Measurements from ENCODE around the gene DPP10. TPM values are rescaled to one million over a fixed set of nuclear protein-coding genes. Genes with fewer than 3 reads are reported as not detected.

Gene DPP10
- total and polyA plus RNA-seq, 4 donors: 0.04 to 4.1 (median 0.48) TPM

DNA sequence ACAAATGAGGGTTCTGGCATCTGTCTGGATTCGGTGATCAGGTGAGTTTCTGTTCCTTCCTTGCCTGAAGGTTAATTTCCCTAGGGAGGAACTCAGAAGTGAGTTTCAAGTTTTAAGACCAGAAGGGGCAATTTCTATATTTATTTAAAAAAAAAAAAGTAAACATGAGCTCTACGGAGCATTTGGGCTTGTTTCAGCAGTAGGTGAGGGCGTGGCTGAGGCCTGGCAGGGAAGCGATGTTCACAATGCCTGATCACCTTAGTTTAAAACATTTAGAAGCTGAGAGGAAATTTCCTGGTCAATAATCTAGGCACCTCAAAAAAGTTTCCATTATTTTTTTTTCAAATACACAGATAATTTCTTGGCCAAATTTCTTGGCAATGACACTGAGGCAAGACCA, 629.1 kb downstream of the DPP10 start (continued):
- no peak for TF ChIP-seq GABPA (IDR thresholded peaks at IDR 0.05 in 1 of 2, conservative IDR thresholded peaks at IDR 0.05 in 1 of 2)
- TF ChIP-seq YY1 (IDR thresholded peaks at IDR 0.05): no peak
- TF ChIP-seq RAD21 (IDR thresholded peaks at IDR 0.05): no peak

DNA sequence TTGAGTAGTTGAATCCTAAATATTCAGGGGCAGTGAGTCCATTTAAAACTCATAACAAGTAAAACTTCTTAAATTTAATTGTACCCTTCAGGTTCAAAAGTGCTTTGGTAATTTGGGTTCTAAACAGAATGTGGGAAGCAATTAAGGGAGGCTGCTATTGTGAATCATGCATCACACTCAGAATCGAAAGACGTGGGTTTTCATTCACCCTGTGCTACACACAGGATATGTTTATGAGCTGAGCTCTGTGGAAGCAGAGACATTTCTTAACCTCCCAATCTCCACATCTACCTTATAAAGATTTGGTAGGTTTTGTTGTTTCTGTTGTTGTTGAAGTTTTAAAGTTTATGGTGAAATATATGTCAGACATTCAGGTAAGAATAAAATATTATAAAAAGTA, 633.4 kb downstream of the DPP10 start:
- no peak overlapping the region for H3K9ac ChIP-seq (ENCODE audit: low read depth in 1 of 2, low read length in 2 of 2)
- TF ChIP-seq RXRA (IDR thresholded peaks at IDR 0.05): no peak
- TF ChIP-seq RAD21 (IDR thresholded peaks at IDR 0.05): no peak
- TF ChIP-seq FOXA1 (IDR thresholded peaks at IDR 0.05): no peak
- no peak for TF ChIP-seq JUND (IDR thresholded peaks at IDR 0.05)
- TF ChIP-seq, protein P1, sequence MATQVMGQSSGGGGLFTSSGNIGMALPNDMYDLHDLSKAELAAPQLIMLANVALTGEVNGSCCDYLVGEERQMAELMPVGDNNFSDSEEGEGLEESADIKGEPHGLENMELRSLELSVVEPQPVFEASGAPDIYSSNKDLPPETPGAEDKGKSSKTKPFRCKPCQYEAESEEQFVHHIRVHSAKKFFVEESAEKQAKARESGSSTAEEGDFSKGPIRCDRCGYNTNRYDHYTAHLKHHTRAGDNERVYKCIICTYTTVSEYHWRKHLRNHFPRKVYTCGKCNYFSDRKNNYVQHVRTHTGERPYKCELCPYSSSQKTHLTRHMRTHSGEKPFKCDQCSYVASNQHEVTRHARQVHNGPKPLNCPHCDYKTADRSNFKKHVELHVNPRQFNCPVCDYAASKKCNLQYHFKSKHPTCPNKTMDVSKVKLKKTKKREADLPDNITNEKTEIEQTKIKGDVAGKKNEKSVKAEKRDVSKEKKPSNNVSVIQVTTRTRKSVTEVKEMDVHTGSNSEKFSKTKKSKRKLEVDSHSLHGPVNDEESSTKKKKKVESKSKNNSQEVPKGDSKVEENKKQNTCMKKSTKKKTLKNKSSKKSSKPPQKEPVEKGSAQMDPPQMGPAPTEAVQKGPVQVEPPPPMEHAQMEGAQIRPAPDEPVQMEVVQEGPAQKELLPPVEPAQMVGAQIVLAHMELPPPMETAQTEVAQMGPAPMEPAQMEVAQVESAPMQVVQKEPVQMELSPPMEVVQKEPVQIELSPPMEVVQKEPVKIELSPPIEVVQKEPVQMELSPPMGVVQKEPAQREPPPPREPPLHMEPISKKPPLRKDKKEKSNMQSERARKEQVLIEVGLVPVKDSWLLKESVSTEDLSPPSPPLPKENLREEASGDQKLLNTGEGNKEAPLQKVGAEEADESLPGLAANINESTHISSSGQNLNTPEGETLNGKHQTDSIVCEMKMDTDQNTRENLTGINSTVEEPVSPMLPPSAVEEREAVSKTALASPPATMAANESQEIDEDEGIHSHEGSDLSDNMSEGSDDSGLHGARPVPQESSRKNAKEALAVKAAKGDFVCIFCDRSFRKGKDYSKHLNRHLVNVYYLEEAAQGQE (IDR thresholded peaks at IDR 0.05): no peak
- TF ChIP-seq, protein P2, sequence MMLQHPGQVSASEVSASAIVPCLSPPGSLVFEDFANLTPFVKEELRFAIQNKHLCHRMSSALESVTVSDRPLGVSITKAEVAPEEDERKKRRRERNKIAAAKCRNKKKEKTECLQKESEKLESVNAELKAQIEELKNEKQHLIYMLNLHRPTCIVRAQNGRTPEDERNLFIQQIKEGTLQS (IDR thresholded peaks at IDR 0.05): no peak
- TF ChIP-seq, protein P3, sequence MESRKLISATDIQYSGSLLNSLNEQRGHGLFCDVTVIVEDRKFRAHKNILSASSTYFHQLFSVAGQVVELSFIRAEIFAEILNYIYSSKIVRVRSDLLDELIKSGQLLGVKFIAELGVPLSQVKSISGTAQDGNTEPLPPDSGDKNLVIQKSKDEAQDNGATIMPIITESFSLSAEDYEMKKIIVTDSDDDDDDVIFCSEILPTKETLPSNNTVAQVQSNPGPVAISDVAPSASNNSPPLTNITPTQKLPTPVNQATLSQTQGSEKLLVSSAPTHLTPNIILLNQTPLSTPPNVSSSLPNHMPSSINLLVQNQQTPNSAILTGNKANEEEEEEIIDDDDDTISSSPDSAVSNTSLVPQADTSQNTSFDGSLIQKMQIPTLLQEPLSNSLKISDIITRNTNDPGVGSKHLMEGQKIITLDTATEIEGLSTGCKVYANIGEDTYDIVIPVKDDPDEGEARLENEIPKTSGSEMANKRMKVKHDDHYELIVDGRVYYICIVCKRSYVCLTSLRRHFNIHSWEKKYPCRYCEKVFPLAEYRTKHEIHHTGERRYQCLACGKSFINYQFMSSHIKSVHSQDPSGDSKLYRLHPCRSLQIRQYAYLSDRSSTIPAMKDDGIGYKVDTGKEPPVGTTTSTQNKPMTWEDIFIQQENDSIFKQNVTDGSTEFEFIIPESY (IDR thresholded peaks at IDR 0.05): no peak
- TF ChIP-seq NR2F2 (IDR thresholded peaks at IDR 0.05): no peak
- no peak for TF ChIP-seq EGR1 (IDR thresholded peaks at IDR 0.05; ENCODE audit: low read depth in 2 of 2)
- TF ChIP-seq SP1 (IDR thresholded peaks at IDR 0.05): no peak
- TF ChIP-seq TAF1 (conservative IDR thresholded peaks at IDR 0.05): no peak
- TF ChIP-seq FOXA2 (IDR thresholded peaks at IDR 0.05): no peak
- TF ChIP-seq, protein P4, sequence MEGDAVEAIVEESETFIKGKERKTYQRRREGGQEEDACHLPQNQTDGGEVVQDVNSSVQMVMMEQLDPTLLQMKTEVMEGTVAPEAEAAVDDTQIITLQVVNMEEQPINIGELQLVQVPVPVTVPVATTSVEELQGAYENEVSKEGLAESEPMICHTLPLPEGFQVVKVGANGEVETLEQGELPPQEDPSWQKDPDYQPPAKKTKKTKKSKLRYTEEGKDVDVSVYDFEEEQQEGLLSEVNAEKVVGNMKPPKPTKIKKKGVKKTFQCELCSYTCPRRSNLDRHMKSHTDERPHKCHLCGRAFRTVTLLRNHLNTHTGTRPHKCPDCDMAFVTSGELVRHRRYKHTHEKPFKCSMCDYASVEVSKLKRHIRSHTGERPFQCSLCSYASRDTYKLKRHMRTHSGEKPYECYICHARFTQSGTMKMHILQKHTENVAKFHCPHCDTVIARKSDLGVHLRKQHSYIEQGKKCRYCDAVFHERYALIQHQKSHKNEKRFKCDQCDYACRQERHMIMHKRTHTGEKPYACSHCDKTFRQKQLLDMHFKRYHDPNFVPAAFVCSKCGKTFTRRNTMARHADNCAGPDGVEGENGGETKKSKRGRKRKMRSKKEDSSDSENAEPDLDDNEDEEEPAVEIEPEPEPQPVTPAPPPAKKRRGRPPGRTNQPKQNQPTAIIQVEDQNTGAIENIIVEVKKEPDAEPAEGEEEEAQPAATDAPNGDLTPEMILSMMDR (IDR thresholded peaks at IDR 0.05; ENCODE audit: low read depth, low read length, missing input control): no peak
- TF ChIP-seq HNF4G (IDR thresholded peaks at IDR 0.05): no peak
- no peak for TF ChIP-seq YY1 (IDR thresholded peaks at IDR 0.05)
- no peak for TF ChIP-seq HNF4A (conservative IDR thresholded peaks at IDR 0.05)
- no peak for TF ChIP-seq GABPA (IDR thresholded peaks at IDR 0.05 in 1 of 2, conservative IDR thresholded peaks at IDR 0.05 in 1 of 2)
- TF ChIP-seq, protein P5, sequence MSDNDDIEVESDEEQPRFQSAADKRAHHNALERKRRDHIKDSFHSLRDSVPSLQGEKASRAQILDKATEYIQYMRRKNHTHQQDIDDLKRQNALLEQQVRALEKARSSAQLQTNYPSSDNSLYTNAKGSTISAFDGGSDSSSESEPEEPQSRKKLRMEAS (IDR thresholded peaks at IDR 0.05): no peak
- 85% methylated on average over 2 of the region's 2 CpGs for WGBS
- H3K9me3 ChIP-seq (ENCODE audit: control insufficient read depth in 4 of 4, low read length in 3 of 4): no peaks in the 10 kb centered on the region
- no peaks in the 10 kb centered on the region for H3K36me3 ChIP-seq (ENCODE audit: control insufficient read depth in 4 of 4, insufficient read depth in 3 of 4, low read depth in 1 of 4, low read length in 3 of 4)
- no peak for DNase-seq (ENCODE audit: low spot score)
- H3K4me1 ChIP-seq (ENCODE audit: control insufficient read depth in 4 of 4, insufficient read depth in 4 of 4, low read length in 3 of 4): no peaks in the 10 kb centered on the region
- H3K4me3 ChIP-seq (ENCODE audit: low read depth in 1 of 3, low read length in 3 of 3): no peak overlapping the region
- no peak overlapping the region for H3K27ac ChIP-seq (ENCODE audit: low read depth in 1 of 2, low read length in 2 of 2)
- H3K27me3 ChIP-seq (ENCODE audit: control insufficient read depth in 4 of 4, insufficient read depth in 4 of 4, low read length in 3 of 4): no peaks in the 10 kb centered on the region

All from liver (tissue), 9 donors.